T47D (cell line): ENCODE measurements around the gene MCRIP2.
A peak's percentile ranks its signal among the peaks of the same experiment; 100 is the strongest.

ENCODE experiments used
- DNase-seq, 2 experiments: peaks; one replicate each; pipeline versions ENCODE4 v3.0.0 to v3.0.0-alpha.2; 2011 to 2012; ENCODE audit warnings: low read depth in 1 of 2, low spot score in 1 of 2
- JUND ChIP-seq: IDR thresholded peaks from 2 replicates; pipeline ENCODE4 v1.6.1; 2012; ENCODE audit warnings: low read depth
- in situ Hi-C: cut with HindIII; loops from 2 replicates; pipeline ENCODE4 v1.10.0; 2016; ENCODE audit warnings: low sequenced_read_pairs, low pct_unique_long_range_greater_than_20kb

Gene MCRIP2

DNA sequence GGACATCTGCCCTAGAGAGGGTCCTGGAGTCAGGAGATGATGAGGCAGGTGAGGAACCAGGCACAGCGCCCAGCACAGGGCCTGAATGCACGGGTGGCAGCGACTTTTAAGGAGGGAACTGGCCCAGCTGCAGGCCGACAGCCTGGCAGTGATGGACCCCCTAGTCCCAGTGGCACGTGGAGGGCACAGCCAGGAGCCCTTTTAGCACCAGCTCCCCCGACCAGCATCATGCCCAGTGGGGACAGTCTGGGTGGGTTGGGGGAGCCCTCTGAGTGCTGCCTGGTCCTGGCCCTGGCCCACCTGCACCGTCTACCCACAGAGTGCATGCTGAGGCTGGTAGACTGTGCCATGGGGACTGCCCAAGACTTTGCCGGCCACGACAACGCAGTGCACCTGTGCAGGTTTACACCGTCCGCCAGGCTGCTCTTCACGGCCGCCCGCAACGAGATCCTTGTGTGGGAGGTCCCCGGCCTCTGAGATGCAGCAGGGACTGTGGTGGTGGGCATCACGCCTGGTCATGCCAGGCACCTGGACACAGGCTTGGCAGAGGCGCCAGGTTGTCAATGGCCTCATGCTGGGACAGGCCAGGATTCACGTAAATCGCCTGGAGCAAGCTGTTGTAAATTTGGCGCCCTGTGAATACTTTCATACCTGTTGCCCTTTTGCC is 25.6 kb downstream of the MCRIP2 start:
- in situ Hi-C loops, result no loop called here
- no peak for DNase-seq
- TF ChIP-seq JUND, result no peak

GRCh38 chr16:667780-668518 is 26.3 kb downstream of the MCRIP2 start, which contains the start of gene RHOT2:
RHOT2 (plus strand) TSS chr16:668132; CDS start chr16:668200, 68 bp downstream.
- in situ Hi-C loops, result no loop called here
- peak; percentile 71 to 95 for DNase-seq
- TF ChIP-seq JUND, result no peak

- in situ Hi-C loops, result no loop called here
- no peak for TF ChIP-seq JUND
- no peak for DNase-seq
Observed at GRCh38 chr16:668519-669171, 27.0 kb downstream of the MCRIP2 start.

- no peak for TF ChIP-seq JUND
- DNase-seq, result no peak
- in situ Hi-C loops, result no loop called here
Observed at GRCh38 chr16:669666-670065, 28.0 kb downstream of the MCRIP2 start.

DNA sequence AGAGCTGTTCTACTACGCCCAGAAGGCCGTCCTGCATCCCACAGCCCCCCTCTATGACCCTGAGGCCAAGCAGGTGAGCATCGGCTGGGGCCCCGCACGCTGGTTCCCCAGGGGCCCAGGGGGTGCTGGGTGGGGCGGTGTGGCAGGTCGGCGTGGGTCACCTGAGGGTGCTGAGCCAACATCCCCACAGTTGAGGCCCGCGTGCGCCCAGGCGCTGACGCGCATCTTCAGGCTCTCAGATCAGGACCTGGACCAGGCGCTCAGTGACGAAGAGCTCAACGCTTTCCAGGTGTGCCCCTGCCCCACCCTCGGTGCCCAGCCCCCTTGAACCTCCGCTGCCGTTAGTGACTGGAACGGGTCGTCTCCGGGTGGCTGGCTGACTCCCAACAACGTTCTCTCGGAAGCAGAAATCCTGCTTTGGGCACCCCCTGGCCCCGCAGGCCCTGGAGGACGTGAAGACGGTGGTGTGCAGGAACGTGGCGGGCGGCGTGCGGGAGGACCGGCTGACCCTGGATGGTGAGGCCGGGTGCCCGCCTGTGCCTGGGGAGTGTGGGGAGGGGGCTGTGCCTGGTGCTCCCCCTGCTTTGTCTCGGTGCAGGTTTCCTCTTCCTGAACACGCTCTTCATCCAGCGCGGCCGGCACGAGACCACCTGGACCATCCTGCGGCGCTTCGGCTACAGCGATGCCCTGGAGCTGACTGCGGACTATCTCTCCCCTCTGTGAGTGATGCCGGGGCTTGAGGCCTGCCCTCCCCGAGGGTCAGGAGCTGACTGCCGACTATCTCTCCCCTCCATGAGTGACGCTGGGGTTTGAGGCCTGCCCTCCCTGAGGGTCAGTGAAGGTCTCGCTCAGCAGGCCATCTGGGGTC is 29.1 kb downstream of the MCRIP2 start:
- no peak for DNase-seq
- TF ChIP-seq JUND, result no peak
- in situ Hi-C loops, result no loop called here

DNA sequence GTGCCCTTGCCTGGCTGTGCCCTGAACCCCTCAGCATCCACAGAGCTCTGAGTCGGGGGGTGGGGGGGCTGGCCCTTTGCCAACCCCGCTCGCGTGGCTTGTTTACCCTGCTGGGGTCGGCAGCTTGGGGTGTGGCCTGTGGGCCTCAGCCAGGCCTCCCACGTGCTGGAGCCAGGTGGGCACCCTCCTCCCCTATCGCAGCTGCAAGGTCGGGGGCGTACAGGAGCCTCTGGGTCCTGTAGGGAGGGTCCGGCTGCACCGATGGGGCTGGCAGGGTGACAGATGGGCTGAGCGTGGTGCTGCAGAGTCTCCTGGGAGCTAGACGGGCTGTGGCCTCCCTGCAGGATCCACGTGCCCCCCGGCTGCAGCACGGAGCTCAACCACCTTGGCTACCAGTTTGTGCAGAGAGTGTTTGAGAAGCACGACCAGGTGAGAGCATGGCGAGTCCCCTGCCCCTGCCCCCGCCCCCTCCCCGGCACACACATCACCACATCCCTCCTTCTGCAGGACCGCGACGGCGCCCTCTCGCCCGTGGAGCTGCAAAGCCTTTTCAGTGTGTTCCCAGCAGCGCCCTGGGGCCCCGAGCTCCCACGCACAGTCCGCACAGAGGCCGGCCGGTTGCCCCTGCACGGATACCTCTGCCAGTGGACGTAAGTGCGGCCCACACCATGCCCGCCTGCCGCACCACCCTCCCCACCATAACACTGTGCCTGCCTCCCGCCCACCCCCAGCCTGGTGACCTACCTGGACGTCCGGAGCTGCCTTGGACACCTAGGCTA is 29.9 kb downstream of the MCRIP2 start:
- no peak for DNase-seq
- TF ChIP-seq JUND, result no peak
- in situ Hi-C loops, result no loop called here

GRCh38 chr16:672371-672770 is 30.7 kb downstream of the MCRIP2 start:
- in situ Hi-C loops, result no loop called here
- TF ChIP-seq JUND, result no peak
- DNase-seq, result no peak

DNA sequence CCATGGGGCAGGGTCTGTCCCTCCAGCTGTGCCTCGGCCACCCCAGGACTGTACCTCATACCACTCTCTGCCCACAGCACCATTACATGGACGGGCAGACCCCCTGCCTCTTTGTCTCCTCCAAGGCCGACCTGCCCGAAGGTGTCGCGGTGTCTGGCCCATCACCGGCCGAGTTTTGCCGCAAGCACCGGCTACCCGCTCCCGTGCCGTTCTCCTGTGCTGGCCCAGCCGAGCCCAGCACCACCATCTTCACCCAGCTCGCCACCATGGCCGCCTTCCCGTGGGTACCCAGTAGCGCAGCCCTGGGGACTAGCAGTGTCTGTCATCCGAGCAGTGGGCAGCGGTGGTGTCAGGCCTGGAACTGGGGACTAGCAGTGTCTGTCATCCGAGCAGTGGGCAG is 31.2 kb downstream of the MCRIP2 start:
- no peak for DNase-seq
- no peak for TF ChIP-seq JUND
- in situ Hi-C loops, result no loop called here

DNA sequence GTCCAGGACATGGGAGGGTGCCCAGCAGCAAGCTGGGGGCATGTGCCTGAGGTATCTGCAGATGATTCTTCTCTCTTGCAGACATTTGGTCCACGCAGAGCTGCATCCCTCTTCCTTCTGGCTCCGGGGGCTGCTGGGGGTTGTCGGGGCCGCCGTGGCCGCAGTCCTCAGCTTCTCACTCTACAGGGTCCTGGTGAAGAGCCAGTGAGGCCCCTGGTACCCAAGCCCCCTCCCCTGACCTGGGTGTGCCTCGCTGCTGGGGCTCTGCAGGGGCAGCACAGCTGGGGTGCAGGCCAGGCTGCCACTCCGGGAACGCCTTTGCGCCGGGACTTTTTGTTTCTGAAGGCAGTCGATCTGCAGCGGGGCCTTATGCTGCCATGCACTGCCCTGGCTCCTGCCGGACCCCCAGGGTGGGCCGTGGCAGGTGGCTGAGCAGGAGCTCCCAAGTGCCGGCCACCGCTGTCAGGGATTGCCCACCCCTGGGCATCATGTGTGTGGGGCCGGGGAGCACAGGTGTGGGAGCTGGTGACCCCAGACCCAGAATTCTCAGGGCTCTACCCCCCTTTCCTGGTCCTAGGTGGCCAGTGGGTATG is 31.9 kb downstream of the MCRIP2 start:
- no peak for TF ChIP-seq JUND
- DNase-seq, result no peak
- in situ Hi-C loops, result no loop called here

- no peak for DNase-seq
- TF ChIP-seq JUND, result no peak
- in situ Hi-C loops, result no loop called here
Observed at GRCh38 chr16:674214-674881, 32.7 kb downstream of the MCRIP2 start.
